ENCODE measurements around the gene CCDC134. TPM values are rescaled to one million over a fixed set of nuclear protein-coding genes. Genes with fewer than 3 reads are reported as not detected.

CCDC134 gene
- total RNA-seq, 1 experiment from 2014 or later: 8.1 TPM

- no peak for DNase-seq (ENCODE audit: low read depth)
These were observed 13.1 kb upstream of the CCDC134 start for GRCh38 chr22:41787331-41787730.

- no peak for DNase-seq (ENCODE audit: low read depth)
These were observed 6.6 kb upstream of the CCDC134 start for GRCh38 chr22:41793871-41794270.

- no peak for DNase-seq (ENCODE audit: low read depth)
These were observed 1.7 kb upstream of the CCDC134 start for GRCh38 chr22:41798736-41799135.

GRCh38 chr22:41799486-41800347 is 762 bp upstream of the CCDC134 start:
- DNase-seq (ENCODE audit: low read depth): peak; percentile 17

GRCh38 chr22:41801147-41801819 is 804 bp downstream of the CCDC134 start:
- no peak for DNase-seq (ENCODE audit: low read depth)

GRCh38 chr22:41801886-41802285 is 1.4 kb downstream of the CCDC134 start:
- DNase-seq (ENCODE audit: low read depth): no peak

- no peak for DNase-seq (ENCODE audit: low read depth)
These were observed 5.2 kb downstream of the CCDC134 start for GRCh38 chr22:41805639-41806038.

- DNase-seq (ENCODE audit: low read depth): no peak
These were observed 7.9 kb downstream of the CCDC134 start for GRCh38 chr22:41808400-41808799.

GRCh38 chr22:41810022-41810421 is 9.5 kb downstream of the CCDC134 start:
- DNase-seq (ENCODE audit: low read depth): no peak

- DNase-seq (ENCODE audit: low read depth): no peak
These were observed 12.5 kb downstream of the CCDC134 start for GRCh38 chr22:41812805-41813545.

- no peak for DNase-seq (ENCODE audit: low read depth)
These were observed 13.4 kb downstream of the CCDC134 start for GRCh38 chr22:41813726-41814410.

GRCh38 chr22:41815716-41816115 is 15.2 kb downstream of the CCDC134 start:
- no peak for DNase-seq (ENCODE audit: low read depth)

- DNase-seq (ENCODE audit: low read depth): no peak
These were observed 15.8 kb downstream of the CCDC134 start for GRCh38 chr22:41816241-41816640.

- no peak for DNase-seq (ENCODE audit: low read depth)
These were observed 16.4 kb downstream of the CCDC134 start for GRCh38 chr22:41816871-41817270.

GRCh38 chr22:41818011-41818410 is 17.5 kb downstream of the CCDC134 start:
- no peak for DNase-seq (ENCODE audit: low read depth)

GRCh38 chr22:41818596-41818995 is 18.1 kb downstream of the CCDC134 start:
- DNase-seq (ENCODE audit: low read depth): no peak

GRCh38 chr22:41819257-41819656 is 18.8 kb downstream of the CCDC134 start:
- DNase-seq (ENCODE audit: low read depth): no peak

- DNase-seq (ENCODE audit: low read depth): no peak
These were observed 20.0 kb downstream of the CCDC134 start for GRCh38 chr22:41820447-41820846.

GRCh38 chr22:41821471-41822316 is 21.2 kb downstream of the CCDC134 start:
- no peak for DNase-seq (ENCODE audit: low read depth)

GRCh38 chr22:41822317-41823057 is 22.0 kb downstream of the CCDC134 start:
- DNase-seq (ENCODE audit: low read depth): peak; percentile 57

All from RPMI7951 (cell line).